Stomach (tissue), 9 donors: ENCODE data around the gene SSBP3. TPM values are rescaled to one million over a fixed set of nuclear protein-coding genes. Genes with fewer than 3 reads are reported as not detected.

Experiments used
- DNase-seq, 2 donors: peaks; one replicate each; pipeline versions ENCODE4 v3.0.0 to v3.0.0-alpha.2; 2013 to 2019
- H3K27ac ChIP-seq, 5 donors: fragments of 200-600 bp in 4 of 5; sonication (generic) in 4 of 5; one replicate each; pipeline ENCODE4 v1.5.1; 2013 to 2019; ENCODE audit warnings: mild to moderate bottlenecking in 1 of 5, moderate library complexity in 1 of 5
- H3K27me3 ChIP-seq, 3 donors: fragments of 200-600 bp; sonication (generic); one replicate each; pipeline ENCODE4 v1.5.1; 2017 to 2019; ENCODE audit warnings: mixed run types in 1 of 3
- H3K36me3 ChIP-seq, 4 donors: fragments of 200-600 bp; sonication (generic); 1 replicate in 3 of 4; 2 replicates in 1 of 4; pipeline ENCODE4 v1.5.1; 2016 to 2019
- H3K4me1 ChIP-seq, 4 donors: fragments of 200-600 bp; sonication (generic); one replicate each; pipeline ENCODE4 v1.5.1; 2016 to 2019
- H3K4me3 ChIP-seq, 4 donors: fragments of 200-600 bp; sonication (generic) in 3 of 4; one replicate each; pipeline ENCODE4 v1.5.1; 2016 to 2019; ENCODE audit warnings: mild to moderate bottlenecking in 1 of 4
- H3K9me3 ChIP-seq, 4 donors: fragments of 200-600 bp; sonication (generic); one replicate each; pipeline ENCODE4 v1.5.1; 2016 to 2019
- EP300 ChIP-seq: sonication (generic); formaldehyde crosslinking; IDR thresholded peaks from one replicate; pipeline ENCODE4 v1.6.1; 2017; ENCODE audit warnings: antibody characterized with exemption
- POLR2A ChIP-seq, 4 donors: fragments of 450-650 bp; IDR thresholded peaks; one replicate each; pipeline ENCODE4 v1.6.1; 2016; ENCODE audit warnings: antibody characterized with exemption in 4 of 4, control low read depth in 2 of 4, mild to moderate bottlenecking in 1 of 4, moderate library complexity in 1 of 4
- POLR2AphosphoS5 ChIP-seq, 3 donors: sonication (generic); formaldehyde crosslinking; IDR thresholded peaks; one replicate each; pipeline ENCODE4 v1.6.1; 2016; ENCODE audit warnings: antibody characterized with exemption in 3 of 3
- WGBS, 5 donors: extraction: QIAGEN DNeasy Blood & Tissue Kit in 3 of 5; methylation state at CpG; one replicate each; pipeline versions ENCODE4 v1.1.5 to v1.1.7; 2013 to 2018; 5-methylcytosine and 5-hydroxymethylcytosine counted together
- intact Hi-C: fragments of 100-400 bp; cut with DNase I; formaldehyde crosslinking; loops from one replicate; pipeline ENCODE4 v1.15.1; 2023; ENCODE audit warnings: low total_unique reads
- polyA plus RNA-seq, 3 donors: library from polyadenylated mRNA; stranded (reverse); fragments of 200-250 nt; gene quantifications; one replicate each; pipeline ENCODE4 v1.2.3, GENCODE V29; 2013
- total RNA-seq, 5 donors: library from RNA; depleted of rRNA; stranded (reverse); fragments of >200 nt; gene quantifications; one replicate each; pipeline versions ENCODE4 v1.1.0 to v1.2.3, GENCODE V29; 2014 to 2016
- TF ChIP-seq, protein P1 (sequence below), 7 experiments: fragments of 450-650 bp in 4 of 7; fragments of 200-600 bp in 3 of 7; sonication (generic) in 3 of 7; IDR thresholded peaks; one replicate each; pipeline ENCODE4 v1.5.1; 2016 to 2019; ENCODE audit warnings: antibody characterized with exemption in 7 of 7, control low read depth in 2 of 7, mild to moderate bottlenecking in 1 of 7
- donor health status: healthy with polysubstance abuse.
- donor health status: Bipolar disorder and iron deficiency.
- donor health status: healthy.

SSBP3 gene
- total and polyA plus RNA-seq, 8 donors: 4.3 to 100 (median 38.1) TPM

DNA sequence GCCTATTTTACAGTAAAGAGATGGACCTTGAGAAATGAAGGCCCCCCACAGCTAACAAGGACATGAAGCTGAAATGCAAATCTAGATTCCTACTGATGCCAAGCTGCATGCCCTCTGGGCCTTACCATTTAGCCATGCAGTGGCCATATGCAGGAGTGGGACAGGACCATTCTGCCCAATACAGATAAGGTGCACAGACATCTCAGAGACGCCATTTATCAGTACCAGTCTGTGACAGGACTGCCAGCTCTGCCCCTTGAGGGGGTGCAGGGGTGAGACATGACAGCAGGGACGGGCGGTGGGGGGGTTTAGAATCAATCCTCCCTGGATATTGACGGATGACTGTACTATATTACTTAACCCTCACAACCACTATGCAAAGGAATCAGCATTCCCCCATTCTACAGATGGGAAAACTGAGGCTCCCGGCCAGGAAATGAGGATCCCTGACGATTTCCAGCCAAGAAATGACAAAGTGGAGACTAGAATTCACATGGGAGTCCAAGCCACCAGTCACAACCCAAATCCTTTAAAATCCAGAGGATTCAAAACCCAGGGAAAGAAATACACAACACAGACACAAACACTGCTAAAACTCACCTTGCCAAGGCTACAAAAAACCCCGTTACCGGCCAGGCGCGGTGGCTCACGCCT lies 10.8 kb downstream of the SSBP3 start:
- 80 to 91% (median 85%) methylated on average over 11 of the region's 11 CpGs for WGBS, 5 donors
- intact Hi-C loops: loop anchor here (10.0 kb wide), 1 partner anchor 51 kb away; no protein-coding TSS in a partner anchor
- H3K27ac ChIP-seq: peak overlapping the region in 1 of 5 donors; percentile 31
- no peak for TF ChIP-seq POLR2A (IDR thresholded peaks at IDR 0.05)
- TF ChIP-seq, protein P1, sequence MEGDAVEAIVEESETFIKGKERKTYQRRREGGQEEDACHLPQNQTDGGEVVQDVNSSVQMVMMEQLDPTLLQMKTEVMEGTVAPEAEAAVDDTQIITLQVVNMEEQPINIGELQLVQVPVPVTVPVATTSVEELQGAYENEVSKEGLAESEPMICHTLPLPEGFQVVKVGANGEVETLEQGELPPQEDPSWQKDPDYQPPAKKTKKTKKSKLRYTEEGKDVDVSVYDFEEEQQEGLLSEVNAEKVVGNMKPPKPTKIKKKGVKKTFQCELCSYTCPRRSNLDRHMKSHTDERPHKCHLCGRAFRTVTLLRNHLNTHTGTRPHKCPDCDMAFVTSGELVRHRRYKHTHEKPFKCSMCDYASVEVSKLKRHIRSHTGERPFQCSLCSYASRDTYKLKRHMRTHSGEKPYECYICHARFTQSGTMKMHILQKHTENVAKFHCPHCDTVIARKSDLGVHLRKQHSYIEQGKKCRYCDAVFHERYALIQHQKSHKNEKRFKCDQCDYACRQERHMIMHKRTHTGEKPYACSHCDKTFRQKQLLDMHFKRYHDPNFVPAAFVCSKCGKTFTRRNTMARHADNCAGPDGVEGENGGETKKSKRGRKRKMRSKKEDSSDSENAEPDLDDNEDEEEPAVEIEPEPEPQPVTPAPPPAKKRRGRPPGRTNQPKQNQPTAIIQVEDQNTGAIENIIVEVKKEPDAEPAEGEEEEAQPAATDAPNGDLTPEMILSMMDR (IDR thresholded peaks at IDR 0.05): no peak
- no peak for TF ChIP-seq EP300
- no peak for TF ChIP-seq POLR2AphosphoS5 (IDR thresholded peaks at IDR 0.05)
- no peak for DNase-seq
- no peak overlapping the region for H3K4me3 ChIP-seq
- peaks cover 50 to 86% (median 84%) of the 10 kb centered on the region in 4 donors for H3K36me3 ChIP-seq
- H3K9me3 ChIP-seq: no peaks in the 10 kb centered on the region
- peaks cover 46 to 95% (median 73%) of the 10 kb centered on the region in 4 donors for H3K4me1 ChIP-seq
- H3K27me3 ChIP-seq: no peaks in the 10 kb centered on the region

DNA sequence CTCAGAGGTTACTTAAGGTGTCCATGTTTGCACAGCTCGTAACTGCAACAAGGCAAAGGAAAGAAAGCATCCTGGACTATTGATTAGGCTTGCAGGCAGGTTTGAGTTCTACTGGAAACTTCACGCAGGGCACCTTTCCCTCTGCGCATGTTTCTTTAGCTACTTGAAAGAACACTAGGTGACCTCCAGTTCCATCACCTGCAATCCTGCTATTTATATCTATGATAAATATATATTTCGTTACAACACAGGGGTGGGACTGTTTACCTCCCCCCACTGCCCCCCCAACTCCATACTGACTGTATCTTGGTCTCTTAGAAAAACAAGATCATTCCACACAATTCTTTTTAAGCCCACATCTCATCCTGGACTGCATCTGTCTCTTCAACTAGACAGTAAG lies 12.1 kb downstream of the SSBP3 start:
- Histone ChIP-seq H3K4me1 (peaks cover 35 to 96% (median 74%) of the 10 kb centered on the region in 4 donors), H3K27me3 (no peaks in the 10 kb centered on the region), H3K27ac (no peak overlapping the region), H3K36me3 (peaks cover 38 to 80% (median 74%) of the 10 kb centered on the region in 4 donors), H3K4me3 (no peak overlapping the region), H3K9me3 (no peaks in the 10 kb centered on the region)
- intact Hi-C loops: loop anchor here (10.0 kb wide), 1 partner anchor 49 kb away; no protein-coding TSS in a partner anchor
- 68 to 86% (median 76%) methylated on average over 4 of the region's 4 CpGs for WGBS, 5 donors
- DNase-seq: no peak
- TF ChIP-seq, protein P1 (IDR thresholded peaks at IDR 0.05): no peak
- TF ChIP-seq EP300: no peak
- no peak for TF ChIP-seq POLR2AphosphoS5 (IDR thresholded peaks at IDR 0.05)
- TF ChIP-seq POLR2A (IDR thresholded peaks at IDR 0.05): no peak

DNA sequence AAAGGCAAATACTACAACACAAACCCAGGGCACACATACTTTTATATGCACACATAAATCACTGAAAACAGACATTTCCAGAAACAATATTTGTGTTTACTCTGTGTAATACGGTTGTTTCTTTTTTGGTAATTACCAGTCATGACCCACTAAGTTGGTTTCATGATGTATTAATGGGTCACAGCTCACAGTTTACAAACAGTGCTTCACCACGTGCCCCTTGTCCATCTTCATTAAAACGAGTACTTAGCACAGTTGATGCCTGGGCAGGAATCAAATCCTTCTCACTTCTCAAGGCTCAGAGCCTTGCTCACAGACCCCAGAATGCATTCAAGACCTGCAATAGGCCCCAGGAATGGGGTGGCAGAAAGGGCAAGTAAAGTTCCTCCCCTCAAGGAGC lies 13.8 kb downstream of the SSBP3 start:
- Histone ChIP-seq H3K27me3 (no peaks in the 10 kb centered on the region), H3K36me3 (peaks cover 21 to 71% (median 63%) of the 10 kb centered on the region in 4 donors), H3K9me3 (no peaks in the 10 kb centered on the region), H3K4me1 (peaks cover 28 to 97% (median 72%) of the 10 kb centered on the region in 4 donors), H3K4me3 (no peak overlapping the region), H3K27ac (peak overlapping the region in 1 of 5 donors; percentile 7)
- WGBS, 5 donors: 41 to 52% (median 48%) methylated on average over 3 of the region's 3 CpGs
- no peak for DNase-seq
- no peak for TF ChIP-seq POLR2A (IDR thresholded peaks at IDR 0.05)
- no peak for TF ChIP-seq EP300
- no peak for TF ChIP-seq POLR2AphosphoS5 (IDR thresholded peaks at IDR 0.05)
- TF ChIP-seq, protein P1 (IDR thresholded peaks at IDR 0.05): no peak
- intact Hi-C loops: loop anchor here (10.0 kb wide), 1 partner anchor 48 kb away; no protein-coding TSS in a partner anchor

DNA sequence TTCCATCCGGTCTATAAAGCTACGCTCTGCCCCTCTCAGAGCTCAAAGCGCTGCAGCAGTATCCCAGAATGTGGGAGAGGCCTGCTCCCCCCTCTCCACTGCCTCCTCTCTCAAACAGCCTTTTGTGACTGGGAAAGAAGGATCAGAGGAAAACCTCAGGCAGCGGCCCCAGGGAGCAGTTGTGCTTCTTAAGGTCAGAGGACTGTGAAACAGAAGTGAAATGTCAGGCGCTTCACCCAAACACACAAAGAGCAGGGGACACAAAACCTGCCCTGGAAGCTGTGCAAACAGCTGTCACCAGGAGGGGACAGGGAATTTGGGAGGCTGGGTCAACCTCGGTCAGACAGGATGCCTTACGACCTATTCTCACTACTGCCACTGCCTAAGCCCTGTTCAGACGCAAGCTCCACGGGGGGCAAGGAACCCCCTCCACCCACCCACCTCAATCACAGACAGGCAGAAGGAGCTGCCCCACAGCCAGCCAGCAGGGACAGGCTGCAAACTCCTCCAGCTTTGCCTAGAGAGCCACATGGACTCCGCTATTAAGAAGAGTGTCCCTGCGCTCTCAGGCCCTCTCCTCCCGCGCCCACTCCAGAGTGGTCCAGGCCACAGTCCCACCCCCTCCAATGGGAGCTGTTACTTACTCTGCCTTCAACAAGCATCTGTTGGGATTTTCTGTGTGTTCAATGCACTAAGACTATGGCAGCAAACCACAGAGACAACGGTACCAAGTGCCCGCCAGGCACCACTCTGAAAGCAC lies 14.6 kb downstream of the SSBP3 start:
- WGBS, 5 donors: 66 to 87% (median 77%) methylated on average over 12 to 15 of the region's 15 CpGs
- Histone ChIP-seq H3K36me3 (peaks cover 17 to 65% (median 58%) of the 10 kb centered on the region in 4 donors), H3K27ac (no peak overlapping the region), H3K4me1 (peaks cover 20 to 96% (median 72%) of the 10 kb centered on the region in 4 donors), H3K4me3 (no peak overlapping the region), H3K27me3 (no peaks in the 10 kb centered on the region), H3K9me3 (no peaks in the 10 kb centered on the region)
- DNase-seq: no peak
- no peak for TF ChIP-seq POLR2AphosphoS5 (IDR thresholded peaks at IDR 0.05)
- no peak for TF ChIP-seq EP300
- TF ChIP-seq POLR2A (IDR thresholded peaks at IDR 0.05): no peak
- intact Hi-C loops: loop anchor here (10.0 kb wide), 1 partner anchor 47 kb away; no protein-coding TSS in a partner anchor
